ENCODE results near the gene PRPS1L1. TPM values are rescaled to one million over a fixed set of nuclear protein-coding genes. Genes with fewer than 3 reads are reported as not detected.

Gene PRPS1L1
- total RNA-seq, 1 donor from 2014 or later: not detected

- Mint-ChIP-seq H3K27ac (ENCODE audit: unreplicated experiment) (no peak overlapping the region), H3K4me1 (ENCODE audit: low read depth) (no peaks in the 10 kb centered on the region), H3K4me3 (ENCODE audit: unreplicated experiment) (no peak overlapping the region), H3K9me3 (ENCODE audit: low read depth) (no peaks in the 10 kb centered on the region), H3K36me3 (ENCODE audit: low read depth) (no peaks in the 10 kb centered on the region), H3K27me3 (ENCODE audit: low read depth) (peaks cover 9% of the 10 kb centered on the region)
- no peak for TF ChIP-seq CTCF (IDR thresholded peaks at IDR 0.05)
- no peak for DNase-seq (ENCODE audit: low spot score)
Observed at GRCh38 chr7:18059171-18059570, 31.5 kb upstream of the PRPS1L1 start.

- no peak overlapping the region for H3K4me3 Mint-ChIP-seq (ENCODE audit: unreplicated experiment)
- DNase-seq (ENCODE audit: low spot score): no peak
- no peak for TF ChIP-seq CTCF (IDR thresholded peaks at IDR 0.05)
- peaks cover 2% of the 10 kb centered on the region for H3K27me3 Mint-ChIP-seq (ENCODE audit: low read depth)
- H3K4me1 Mint-ChIP-seq (ENCODE audit: low read depth): no peaks in the 10 kb centered on the region
- no peaks in the 10 kb centered on the region for H3K36me3 Mint-ChIP-seq (ENCODE audit: low read depth)
- H3K27ac Mint-ChIP-seq (ENCODE audit: unreplicated experiment): no peak overlapping the region
- no peaks in the 10 kb centered on the region for H3K9me3 Mint-ChIP-seq (ENCODE audit: low read depth)
Observed at GRCh38 chr7:18053941-18054340, 26.3 kb upstream of the PRPS1L1 start.

- Mint-ChIP-seq H3K27ac (ENCODE audit: unreplicated experiment) (no peak overlapping the region), H3K36me3 (ENCODE audit: low read depth) (no peaks in the 10 kb centered on the region), H3K9me3 (ENCODE audit: low read depth) (no peaks in the 10 kb centered on the region), H3K4me1 (ENCODE audit: low read depth) (no peaks in the 10 kb centered on the region), H3K27me3 (ENCODE audit: low read depth) (peaks cover 2% of the 10 kb centered on the region), H3K4me3 (ENCODE audit: unreplicated experiment) (no peak overlapping the region)
- TF ChIP-seq CTCF (IDR thresholded peaks at IDR 0.05): no peak
- no peak for DNase-seq (ENCODE audit: low spot score)
Observed at GRCh38 chr7:18053177-18053928, 25.7 kb upstream of the PRPS1L1 start.

- Mint-ChIP-seq H3K9me3 (ENCODE audit: low read depth) (no peaks in the 10 kb centered on the region), H3K36me3 (ENCODE audit: low read depth) (no peaks in the 10 kb centered on the region), H3K27me3 (ENCODE audit: low read depth) (peaks cover 2% of the 10 kb centered on the region), H3K27ac (ENCODE audit: unreplicated experiment) (no peak overlapping the region), H3K4me3 (ENCODE audit: unreplicated experiment) (no peak overlapping the region), H3K4me1 (ENCODE audit: low read depth) (no peaks in the 10 kb centered on the region)
- no peak for DNase-seq (ENCODE audit: low spot score)
- TF ChIP-seq CTCF (IDR thresholded peaks at IDR 0.05): no peak
Observed at GRCh38 chr7:18049262-18049661, 21.6 kb upstream of the PRPS1L1 start.

- H3K27ac Mint-ChIP-seq (ENCODE audit: unreplicated experiment): no peak overlapping the region
Observed at GRCh38 chr7:18046601-18047000, 19.0 kb upstream of the PRPS1L1 start.

More at GRCh38 chr7:18046601-18047000, 19.0 kb upstream of the PRPS1L1 start:
- Mint-ChIP-seq H3K36me3 (ENCODE audit: low read depth) (peaks cover 2% of the 10 kb centered on the region), H3K4me3 (ENCODE audit: unreplicated experiment) (no peak overlapping the region), H3K9me3 (ENCODE audit: low read depth) (peaks cover 3% of the 10 kb centered on the region), H3K4me1 (ENCODE audit: low read depth) (peaks cover 3% of the 10 kb centered on the region), H3K27me3 (ENCODE audit: low read depth) (no peaks in the 10 kb centered on the region)
- TF ChIP-seq CTCF (IDR thresholded peaks at IDR 0.05): no peak
- no peak for DNase-seq (ENCODE audit: low spot score)

Data from chondrocyte (in vitro differentiated cells).